GM19238 (cell line): ENCODE data around the gene NR0B2.
"Not testable (repeated sequence)": the region's sequence is repeated elsewhere in the genome, so short reads cannot be mapped to it uniquely, and the experiment has no call there.

Experiments used
- DNase-seq: peaks from one replicate; pipeline ENCODE4 v3.0.0; 2011; ENCODE audit warnings: low spot score; ENCODE audit not compliant: insufficient read length

Gene NR0B2, protein sequence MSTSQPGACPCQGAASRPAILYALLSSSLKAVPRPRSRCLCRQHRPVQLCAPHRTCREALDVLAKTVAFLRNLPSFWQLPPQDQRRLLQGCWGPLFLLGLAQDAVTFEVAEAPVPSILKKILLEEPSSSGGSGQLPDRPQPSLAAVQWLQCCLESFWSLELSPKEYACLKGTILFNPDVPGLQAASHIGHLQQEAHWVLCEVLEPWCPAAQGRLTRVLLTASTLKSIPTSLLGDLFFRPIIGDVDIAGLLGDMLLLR

DNA sequence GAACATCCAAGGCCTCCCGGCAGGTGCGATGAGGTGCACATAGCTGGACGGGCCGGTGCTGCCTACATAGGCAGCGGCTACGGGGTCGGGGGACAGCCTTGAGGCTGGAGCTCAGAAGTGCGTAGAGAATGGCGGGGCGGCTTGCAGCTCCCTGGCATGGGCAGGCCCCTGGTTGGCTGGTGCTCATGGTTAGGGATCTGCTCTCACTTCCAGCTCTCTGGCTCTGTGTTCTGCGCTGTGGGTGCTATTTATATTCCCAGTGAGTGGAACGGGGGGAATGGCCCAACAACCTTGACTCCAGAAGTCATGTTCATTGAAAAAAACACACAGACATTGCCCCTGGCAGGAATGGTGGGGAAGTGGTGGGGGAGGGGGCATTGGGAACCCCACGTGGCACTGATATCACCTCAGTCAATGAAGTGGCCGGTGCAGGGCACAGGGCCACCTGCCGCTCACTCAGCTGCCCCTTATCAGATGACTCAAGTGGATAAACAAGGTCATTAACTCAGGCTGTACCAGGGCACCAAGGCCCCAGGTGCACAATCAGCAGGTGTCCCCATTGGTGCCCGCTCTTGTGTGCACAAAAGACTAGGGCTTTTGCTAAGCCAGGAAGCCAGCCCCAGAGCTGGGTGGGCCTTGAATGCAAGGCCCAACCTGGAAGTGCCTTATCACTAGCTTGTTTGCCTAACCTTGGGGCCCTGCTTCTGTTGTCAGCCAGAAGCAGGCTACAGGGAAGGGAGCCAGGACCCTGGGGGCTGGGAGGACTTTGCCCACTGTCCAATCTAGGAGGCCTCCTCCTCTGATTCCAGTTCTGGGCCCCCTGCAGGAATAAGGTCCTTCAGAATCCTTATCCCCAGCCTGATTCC is at the start of gene NR0B2:
Gene NR0B2 (minus strand): TSS at position 222 of the 866 bp plus-strand sequence. CDS start 35 bp downstream, at position 187.
- DNase-seq = no peak

DNA sequence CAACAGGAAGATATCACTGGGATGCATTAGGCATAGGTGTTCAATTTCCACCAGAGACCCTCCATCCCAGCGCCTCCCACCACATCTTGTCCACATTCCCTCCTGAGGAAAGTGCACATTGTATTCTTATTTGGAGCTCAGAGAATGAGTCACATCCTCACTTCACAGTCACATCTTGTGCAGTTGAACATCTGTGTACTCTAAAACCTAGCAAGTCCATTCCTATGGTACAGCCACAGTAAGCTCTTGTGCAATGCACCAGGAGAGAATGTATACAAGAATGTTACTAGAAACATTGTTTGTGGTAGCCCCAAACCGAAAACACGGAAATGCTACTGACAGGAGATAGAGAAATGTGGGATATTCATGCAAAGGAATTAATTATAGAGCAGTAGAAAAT is 48.1 kb upstream of the NR0B2 start:
- DNase-seq = no peak

DNA sequence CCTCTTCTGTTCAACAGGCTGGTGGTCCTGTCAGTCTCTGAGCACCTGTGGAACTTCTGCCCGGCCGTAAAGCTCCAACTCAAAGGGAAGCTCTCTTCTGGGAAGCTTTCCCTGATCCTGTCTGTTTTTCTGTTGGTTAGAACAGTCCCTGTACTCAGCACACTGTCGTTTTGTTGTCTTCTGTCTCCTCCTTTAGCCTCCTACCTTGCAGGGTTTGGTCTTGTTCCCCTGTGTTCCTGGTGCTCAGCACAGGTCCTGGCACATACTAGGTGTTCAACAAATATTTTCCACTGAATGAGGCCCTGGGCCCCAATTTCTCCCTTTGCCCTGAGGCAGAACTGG is 46.8 kb upstream of the NR0B2 start:
- no peak for DNase-seq

DNA sequence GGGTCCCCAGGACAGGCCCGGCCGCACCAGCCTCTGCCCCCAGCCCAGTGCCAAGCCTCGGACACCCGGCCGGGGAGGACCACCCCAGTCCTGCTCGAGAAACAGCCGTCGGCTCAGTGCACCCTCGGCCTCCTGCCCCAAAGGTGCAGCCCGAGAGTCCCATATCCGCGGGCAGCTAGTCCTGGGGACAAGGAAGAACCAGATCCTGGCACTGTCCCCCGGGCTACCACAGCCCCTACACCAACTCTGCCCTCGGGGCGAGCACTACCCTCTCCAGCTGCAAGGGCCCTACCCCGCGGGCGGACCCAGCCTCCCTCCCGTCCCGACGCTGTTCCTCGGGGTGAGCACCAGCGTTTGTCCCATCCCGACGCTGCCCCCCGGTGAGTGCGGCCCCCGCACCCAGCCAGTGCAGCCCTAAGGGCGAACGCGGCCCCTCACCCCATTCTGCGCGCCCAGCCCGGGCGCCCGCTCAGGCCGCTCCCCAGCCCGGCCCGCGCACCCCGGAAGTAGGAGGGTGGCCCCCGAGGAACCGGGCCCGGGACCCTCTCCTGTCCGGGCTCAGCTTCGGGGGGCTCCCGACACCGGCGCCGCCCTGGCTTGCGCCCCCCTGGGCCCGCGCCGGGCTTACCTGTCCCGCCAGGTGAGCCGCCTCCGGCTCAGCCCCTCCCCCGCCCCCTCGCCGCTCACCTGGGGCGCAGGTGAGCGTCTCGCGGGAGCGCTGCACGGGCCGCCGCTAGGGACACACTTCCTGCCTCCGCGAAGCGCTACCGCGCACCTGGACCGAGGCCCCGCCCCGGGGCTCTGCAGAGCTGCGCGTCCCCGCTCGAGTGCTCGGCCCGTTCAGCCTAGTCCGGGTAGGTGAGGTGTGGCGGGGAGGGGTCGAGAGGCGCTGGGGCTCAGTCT is 46.2 kb upstream of the NR0B2 start, which contains the start of gene KDF1:
Gene KDF1 (minus strand): TSS at position 747 of the 903 bp plus-strand sequence. CDS start 8,088 bp downstream, outside the sequence.
- DNase-seq = no peak

DNA sequence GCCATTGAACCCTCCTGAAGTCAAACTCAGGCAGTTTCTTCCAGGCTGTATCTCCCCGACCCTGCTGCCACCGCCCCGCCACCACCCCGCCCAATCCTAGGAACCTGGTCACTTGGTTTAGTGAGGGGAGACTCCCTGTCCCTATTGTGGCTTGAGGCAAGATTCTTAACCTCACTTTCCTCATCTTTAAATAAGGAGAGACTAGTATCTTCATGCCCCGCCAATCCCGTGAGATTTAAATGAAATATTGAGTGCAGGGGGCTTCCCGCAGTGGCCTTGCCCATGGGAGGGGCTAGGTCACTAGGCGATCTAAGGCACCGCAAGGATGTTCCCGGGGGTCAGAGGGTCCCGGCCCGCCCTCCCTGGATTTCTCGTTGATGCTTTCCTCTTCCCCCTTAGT is 45.5 kb upstream of the NR0B2 start:
- DNase-seq = no peak

DNA sequence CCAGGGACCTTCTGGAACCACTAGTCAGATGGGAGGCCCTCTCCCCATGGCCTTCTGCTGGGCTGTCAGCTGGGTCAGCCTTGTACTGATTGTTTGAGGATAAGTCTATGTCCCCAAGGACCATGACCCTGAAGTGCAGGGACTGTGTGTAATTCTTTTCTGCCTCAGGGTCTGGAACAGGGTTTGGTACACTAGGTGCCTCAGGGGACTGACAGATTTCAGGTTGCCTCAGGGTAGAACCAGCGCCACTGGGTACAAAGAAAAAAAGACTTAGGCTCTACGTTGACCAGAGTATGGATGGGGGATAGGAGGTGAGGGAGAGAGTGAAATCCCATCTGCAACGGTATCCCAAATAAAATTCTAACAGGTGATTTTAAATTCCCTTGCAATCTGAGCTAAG is 43.5 kb upstream of the NR0B2 start:
- no peak for DNase-seq

DNA sequence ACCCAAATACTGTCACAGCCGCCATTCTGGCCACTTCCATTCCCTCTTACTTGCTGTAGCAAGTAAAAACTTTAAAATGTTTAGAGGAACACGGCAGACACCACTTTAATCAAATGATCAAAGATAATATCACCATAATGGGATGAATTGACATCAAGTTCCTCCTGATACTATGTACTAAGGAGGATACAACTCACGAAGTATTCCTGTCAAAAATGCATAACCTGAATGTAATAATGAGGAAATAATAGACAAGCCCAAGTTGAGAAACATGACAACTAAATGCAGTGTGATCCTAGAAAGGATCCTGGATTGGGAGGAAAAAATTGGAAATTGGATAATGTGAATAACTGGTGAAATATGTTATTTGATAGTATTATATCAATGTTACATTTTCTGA is 42.5 kb upstream of the NR0B2 start:
- DNase-seq = no peak

DNA sequence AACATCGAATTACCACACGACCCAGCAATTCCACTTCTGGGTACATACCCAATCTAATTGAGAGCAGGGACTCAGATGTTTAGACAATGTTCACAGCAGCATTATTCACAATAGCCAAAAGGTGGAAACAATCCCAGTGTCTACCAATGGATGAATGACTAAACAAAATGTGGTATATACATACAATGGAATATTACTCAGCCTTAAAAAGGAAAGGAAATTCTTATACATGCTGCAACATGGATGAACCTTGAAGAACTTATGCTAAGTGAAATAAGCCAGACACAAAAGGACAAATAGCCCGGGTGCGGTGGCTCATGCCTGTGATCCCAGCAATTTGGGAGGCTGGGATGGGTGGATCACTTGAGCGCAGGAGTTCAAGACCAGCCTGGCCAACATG is 39.6 kb upstream of the NR0B2 start:
- no peak for DNase-seq

DNA sequence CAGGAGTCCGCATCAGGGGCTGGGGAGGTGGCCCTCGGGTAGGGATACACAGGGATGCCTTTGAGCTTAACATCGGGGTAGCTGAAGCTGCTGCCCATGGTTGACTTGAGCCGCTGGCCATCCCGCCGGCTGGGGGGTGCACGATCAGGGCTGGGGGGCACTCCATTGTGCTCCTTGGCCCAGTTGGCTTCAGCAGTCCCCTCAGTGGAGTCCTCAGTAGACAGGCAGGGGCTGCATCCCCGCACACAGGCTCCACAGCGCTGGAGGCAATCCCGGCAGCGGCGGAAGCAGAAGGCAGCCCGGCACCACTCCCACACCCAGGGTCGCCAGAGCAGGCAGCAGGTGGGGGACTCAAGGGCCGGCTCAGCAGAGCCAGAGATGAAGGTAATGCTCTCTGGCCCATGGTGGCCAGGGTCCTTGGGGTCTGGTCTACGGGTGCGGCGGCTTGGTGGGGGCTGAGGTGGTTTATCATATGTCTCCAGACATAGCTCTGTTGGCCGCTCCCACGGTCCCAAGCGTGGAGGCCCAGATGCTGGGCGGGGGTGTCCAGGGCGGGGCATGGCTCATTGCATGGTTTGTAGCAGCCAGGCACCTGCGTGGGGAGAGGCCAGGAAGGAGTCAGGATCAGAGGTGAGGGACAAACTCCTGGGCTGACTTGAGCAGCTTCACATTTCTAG is 38.2 kb upstream of the NR0B2 start:
- DNase-seq = no peak

DNA sequence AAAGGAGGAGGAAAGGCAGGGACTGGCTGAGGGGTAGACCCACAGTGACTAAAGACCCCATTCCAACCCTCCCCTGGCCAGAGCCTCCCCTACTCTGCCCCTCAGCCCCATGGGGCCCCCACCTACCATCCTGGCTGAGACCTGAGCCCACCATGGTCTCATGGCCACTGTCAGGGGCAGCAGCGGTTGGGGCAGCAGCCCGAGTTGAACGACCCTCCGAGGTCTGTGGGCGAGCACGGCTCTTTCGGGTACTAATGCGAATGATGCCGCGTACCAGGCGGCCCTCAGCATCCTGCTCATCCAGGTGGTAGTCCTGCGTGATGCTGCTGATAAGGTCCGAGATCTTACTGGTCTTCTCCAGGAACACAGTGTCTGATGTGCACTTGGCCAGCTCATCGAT is 37.4 kb upstream of the NR0B2 start:
- DNase-seq = no peak

DNA sequence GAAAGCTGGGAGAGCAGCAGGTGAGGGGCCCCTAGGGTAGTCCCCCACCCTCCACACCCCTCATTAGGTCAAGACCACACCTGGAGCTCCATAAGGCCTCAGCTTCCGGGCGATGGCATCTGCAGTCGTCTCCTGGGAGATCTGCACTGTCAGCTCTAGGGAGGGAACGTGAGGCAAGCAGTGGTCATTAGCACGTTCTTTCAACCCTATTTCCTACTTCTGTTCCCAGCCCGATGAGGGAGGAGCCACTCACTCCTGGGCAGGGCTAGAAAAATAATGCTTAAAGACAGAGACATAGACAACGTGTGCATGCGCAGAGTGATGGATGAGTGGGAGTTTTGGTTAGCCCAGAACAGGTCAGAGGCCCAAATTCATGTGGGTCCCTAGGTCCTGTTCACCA is 36.8 kb upstream of the NR0B2 start:
- no peak for DNase-seq

DNA sequence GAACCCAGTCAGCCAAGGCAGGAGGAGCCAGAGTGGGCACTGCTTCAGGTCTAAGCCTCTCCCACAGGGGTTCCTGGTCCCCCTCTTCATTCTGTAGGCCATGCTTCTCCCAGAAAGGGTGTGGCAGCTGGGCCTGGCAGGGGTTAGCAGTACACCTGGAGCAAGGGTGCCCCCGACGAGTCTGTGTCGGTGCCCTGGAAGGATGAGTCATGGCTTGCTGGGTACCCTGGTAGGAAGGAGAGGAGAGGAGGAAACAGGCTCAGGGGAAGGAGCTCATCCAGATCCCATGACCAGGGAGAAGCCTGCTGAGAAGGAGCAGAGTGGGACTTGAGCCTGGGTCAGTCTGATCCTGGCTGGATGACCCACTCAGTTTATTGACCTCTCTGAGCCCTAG is 36.1 kb upstream of the NR0B2 start:
- no peak for DNase-seq

DNA sequence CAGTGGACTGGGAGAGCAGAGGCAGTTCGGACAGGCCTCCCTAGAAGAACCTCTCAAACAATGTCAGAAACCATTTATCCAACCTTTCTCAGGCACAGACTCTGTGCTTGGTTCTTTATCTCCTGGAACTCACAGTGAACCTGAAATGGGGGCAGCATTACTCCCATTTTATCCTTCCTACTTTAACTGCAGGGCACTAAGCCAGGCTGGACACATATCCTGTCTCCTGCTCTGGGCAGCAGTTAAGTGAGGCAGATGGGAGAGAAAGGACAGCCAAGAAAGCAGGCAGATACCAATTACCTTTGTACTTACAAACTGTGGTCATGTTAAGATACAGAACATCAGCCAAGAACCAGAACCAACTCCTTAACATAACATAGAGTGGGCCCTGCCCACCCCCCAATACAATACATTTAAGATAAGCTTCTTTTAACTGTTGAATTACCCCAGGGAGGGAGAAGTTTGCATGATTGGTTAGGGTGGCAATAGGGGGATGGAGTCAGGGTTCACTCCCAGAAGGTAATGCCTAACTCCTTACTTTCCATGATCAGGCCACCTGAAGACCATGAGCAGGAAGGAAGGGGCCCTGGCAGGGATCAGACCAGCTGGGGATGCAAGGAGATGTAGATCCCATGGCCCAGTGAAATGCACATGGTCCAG is 35.6 kb upstream of the NR0B2 start:
- no peak for DNase-seq

DNA sequence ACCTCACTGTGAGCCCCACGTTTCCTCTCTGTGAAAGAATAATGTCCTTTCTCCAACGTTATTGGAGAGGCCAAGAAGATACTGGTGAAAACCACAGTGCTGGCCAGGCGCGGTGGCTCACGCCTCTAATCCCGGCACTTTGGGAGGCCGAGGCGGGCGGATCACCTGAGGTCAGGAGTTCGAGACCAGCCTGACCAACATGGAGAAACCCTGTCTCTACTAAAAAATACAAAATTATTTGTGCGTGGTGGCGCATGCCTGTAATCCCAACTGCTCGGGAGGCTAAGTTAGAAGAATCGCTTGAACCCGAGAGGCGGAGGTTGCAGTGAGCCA is 34.9 kb upstream of the NR0B2 start:
- DNase-seq = not testable (repeated sequence)

DNA sequence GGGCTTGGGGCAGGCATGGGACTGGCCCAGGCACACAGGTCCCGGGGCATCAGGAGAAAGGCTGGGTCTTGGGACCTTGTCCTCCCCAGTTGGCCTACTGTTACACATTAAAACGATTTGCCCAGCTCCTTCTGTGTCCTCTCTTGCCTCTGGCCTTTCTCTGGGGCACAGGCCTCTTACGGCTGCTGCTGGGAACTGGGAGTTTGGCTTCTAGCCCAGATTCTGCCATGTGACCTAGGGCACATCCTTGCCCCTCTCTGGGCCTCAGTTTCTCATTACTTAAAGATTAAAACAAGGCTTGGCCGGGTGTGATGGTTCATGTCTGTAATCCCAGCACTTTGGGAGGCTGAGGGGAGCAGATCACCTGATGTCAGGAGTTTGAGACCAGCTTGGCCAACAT is 32.5 kb upstream of the NR0B2 start:
- no peak for DNase-seq

DNA sequence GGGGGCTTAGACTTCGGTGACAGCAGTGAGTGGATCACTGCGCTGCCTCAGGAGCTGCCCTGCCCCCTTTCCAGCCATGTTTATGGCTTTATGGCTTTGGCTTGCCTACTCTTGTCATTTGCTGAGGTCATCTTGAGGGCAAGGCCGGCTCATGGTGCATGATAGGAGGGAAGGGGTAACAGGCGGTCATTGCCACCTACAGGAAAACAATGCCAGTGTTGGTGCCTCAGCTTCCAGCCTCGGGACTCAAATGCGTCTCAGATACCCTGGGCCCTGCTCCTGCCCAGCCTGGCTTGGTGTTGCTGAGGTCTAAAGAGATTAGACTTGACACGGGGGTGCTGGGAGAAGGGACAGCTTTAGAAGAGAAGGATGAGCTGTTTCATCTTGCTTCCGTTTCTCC is 32.0 kb upstream of the NR0B2 start:
- no peak for DNase-seq

DNA sequence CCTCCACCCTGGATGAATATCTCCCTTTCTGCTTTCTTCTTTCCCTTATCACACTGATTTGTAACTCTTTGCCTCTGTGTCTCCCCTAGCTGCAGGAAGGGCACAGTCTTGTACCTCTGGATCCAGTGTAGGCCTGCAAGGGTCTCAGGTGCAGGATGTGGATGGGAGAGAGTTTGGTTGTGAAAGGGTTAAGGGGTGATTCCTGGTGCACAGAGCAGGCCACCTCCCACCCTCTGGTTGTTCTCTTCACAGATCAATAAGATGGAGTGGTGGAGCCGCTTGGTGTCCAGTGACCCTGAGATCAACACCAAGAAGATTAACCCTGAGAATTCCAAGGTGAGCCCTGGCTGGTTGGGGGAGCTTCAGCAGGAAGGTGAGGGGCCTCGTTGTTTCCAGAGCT is 31.4 kb upstream of the NR0B2 start:
- no peak for DNase-seq

DNA sequence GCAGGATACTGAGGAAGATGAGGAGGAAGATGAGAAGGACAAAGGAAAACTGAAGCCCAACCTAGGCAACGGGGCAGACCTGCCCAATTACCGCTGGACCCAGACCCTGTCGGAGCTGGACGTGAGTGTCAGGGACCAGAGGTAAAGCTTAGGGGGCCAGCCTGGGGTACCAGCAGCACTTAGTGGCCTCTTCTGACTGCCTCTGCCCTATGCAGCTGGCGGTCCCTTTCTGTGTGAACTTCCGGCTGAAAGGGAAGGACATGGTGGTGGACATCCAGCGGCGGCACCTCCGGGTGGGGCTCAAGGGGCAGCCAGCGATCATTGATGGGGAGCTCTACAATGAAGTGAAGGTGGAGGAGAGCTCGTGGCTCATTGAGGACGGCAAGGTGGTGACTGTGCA is 28.9 kb upstream of the NR0B2 start:
- DNase-seq = no peak

DNA sequence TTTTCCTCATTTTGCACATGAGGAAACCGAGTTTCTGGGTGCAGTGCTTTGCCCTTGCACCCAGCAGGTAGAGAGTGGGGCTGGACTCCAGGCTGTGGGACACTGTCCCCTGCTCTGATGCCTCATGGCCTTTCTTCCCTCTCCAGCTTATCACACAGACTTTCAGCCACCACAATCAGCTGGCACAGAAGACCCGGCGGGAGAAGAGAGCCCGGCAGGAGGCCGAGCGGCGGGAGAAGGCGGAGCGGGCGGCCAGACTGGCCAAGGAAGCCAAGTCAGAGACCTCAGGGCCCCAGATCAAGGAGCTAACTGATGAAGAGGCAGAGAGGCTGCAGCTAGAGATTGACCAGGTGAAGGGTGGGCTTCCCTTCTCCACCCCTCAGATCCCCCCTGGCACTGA is 27.5 kb upstream of the NR0B2 start:
- DNase-seq = no peak

DNA sequence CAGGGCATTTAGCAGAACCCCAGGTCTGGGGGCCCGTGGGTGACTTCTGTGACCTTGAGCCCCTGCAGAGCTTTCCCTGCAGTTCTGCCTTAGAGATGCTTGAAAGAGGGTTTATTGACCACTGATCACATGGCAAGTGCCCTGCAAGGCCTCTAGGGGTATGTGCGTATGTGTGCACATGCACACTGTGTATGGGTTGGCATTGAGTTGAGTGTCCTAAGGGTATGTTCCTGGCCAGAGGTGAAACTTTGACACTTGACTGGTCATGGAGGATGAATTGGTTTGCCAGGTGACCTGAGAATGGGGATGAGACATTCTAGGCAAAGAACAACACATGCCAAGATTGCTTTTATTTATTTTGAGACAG is 24.9 kb upstream of the NR0B2 start:
- no peak for DNase-seq
